ENCODE data around the gene KCNN3.

Gene KCNN3

DNA sequence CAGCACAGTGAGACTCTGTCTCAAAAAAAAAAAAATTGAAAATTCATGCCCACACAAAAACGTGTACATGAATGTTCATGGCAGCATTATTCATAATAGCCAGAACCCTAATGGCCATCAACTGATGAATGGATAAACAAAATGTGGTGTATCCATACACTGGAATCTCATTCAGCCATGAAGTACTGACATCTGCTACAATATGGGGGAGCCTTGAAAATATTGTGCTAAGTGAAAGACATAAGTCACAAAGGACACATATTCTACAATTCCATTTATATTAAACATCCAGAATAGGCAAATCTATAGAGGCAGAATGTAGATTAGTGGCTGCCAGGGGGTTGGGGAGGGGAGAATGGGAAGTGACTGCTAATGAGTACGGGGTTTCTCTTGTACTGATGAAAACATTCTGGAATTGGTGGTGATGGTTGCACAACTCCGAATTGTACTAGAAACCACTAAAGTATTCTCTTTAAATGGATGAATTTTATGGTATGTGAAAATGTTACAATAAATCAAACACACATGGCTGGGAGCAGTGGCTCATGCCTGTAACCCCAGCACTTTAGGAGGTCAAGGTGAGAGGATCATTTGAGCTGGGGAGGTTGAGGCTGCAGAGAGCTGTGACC is 33.0 kb upstream of the KCNN3 start:
- TF ChIP-seq ZFX (IDR thresholded peaks at IDR 0.05), result no peak
- TF ChIP-seq, protein P1, sequence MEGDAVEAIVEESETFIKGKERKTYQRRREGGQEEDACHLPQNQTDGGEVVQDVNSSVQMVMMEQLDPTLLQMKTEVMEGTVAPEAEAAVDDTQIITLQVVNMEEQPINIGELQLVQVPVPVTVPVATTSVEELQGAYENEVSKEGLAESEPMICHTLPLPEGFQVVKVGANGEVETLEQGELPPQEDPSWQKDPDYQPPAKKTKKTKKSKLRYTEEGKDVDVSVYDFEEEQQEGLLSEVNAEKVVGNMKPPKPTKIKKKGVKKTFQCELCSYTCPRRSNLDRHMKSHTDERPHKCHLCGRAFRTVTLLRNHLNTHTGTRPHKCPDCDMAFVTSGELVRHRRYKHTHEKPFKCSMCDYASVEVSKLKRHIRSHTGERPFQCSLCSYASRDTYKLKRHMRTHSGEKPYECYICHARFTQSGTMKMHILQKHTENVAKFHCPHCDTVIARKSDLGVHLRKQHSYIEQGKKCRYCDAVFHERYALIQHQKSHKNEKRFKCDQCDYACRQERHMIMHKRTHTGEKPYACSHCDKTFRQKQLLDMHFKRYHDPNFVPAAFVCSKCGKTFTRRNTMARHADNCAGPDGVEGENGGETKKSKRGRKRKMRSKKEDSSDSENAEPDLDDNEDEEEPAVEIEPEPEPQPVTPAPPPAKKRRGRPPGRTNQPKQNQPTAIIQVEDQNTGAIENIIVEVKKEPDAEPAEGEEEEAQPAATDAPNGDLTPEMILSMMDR (conservative IDR thresholded peaks at IDR 0.05), result no peak

GRCh38 chr1:154901591-154901990 is 31.5 kb upstream of the KCNN3 start:
- H3K27ac ChIP-seq, result no peak overlapping the region
- TF ChIP-seq ZFX (IDR thresholded peaks at IDR 0.05), result no peak
- TF ChIP-seq, protein P1 (conservative IDR thresholded peaks at IDR 0.05), result no peak

More for the DNA sequence above, 33.0 kb upstream of the KCNN3 start:
- no peak overlapping the region for H3K27ac ChIP-seq

GRCh38 chr1:154899041-154899440 is 29.0 kb upstream of the KCNN3 start:
- TF ChIP-seq ZFX (IDR thresholded peaks at IDR 0.05), result no peak
- TF ChIP-seq, protein P1 (conservative IDR thresholded peaks at IDR 0.05), result no peak
- no peak overlapping the region for H3K27ac ChIP-seq

DNA sequence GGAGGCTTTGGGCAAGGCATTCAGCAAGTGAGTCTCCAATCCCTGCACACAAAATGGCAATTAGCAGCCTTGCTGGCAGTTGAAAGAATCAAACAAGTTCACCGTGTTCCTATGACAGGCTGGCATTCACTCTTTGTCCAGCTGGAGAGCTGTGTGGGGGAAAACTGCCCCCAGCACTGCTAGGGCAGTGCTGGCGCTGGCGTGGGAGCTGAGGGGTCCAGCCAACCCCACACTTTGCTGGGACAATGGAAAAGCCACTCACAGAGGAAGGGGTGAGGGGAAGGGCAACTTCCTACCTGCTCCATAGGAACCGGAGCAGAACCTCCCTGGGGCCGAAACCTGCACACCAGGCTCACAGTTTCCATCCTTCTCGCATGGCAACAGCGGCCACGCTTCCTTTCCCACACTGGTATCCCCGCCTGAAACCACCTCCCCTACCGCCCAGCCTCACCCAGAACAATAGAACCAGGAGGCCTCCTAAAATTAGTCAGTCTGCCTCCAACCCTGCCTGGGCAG is 26.7 kb upstream of the KCNN3 start:
- TF ChIP-seq, protein P1 (conservative IDR thresholded peaks at IDR 0.05), result no peak
- TF ChIP-seq ZFX (IDR thresholded peaks at IDR 0.05), result no peak
- H3K27ac ChIP-seq, result no peak overlapping the region

- TF ChIP-seq ZFX (IDR thresholded peaks at IDR 0.05), result no peak
- TF ChIP-seq, protein P1 (conservative IDR thresholded peaks at IDR 0.05), result no peak
- H3K27ac ChIP-seq, result no peak overlapping the region
These were observed 25.7 kb upstream of the KCNN3 start for GRCh38 chr1:154895798-154896197.

DNA sequence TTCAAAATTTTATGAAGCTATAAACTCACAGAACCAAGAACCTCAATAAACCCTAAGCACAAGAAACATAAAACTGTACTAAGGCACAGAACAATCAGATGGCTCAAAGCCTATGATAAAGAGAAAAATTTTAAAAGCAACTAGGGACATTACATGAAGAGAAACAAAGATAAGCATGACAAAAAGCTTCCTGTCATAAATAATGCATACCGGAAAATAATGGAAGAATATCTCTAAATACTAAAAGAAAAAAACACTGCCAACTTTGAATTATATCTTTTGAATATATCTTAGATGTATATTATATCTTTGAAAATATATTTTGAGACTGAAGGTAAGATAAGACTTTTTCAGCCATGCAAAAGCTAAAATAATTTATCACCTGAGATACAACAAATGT is 21.4 kb upstream of the KCNN3 start:
- no peak for TF ChIP-seq ZFX (IDR thresholded peaks at IDR 0.05)
- TF ChIP-seq, protein P1 (conservative IDR thresholded peaks at IDR 0.05), result no peak
- H3K27ac ChIP-seq, result no peak overlapping the region

GRCh38 chr1:154888757-154889156 is 18.7 kb upstream of the KCNN3 start:
- H3K27ac ChIP-seq, result no peak overlapping the region
- TF ChIP-seq ZFX (IDR thresholded peaks at IDR 0.05), result no peak
- TF ChIP-seq, protein P1 (conservative IDR thresholded peaks at IDR 0.05), result no peak
